HCT116 (cell line): ENCODE data around the gene LPAR5. TPM values are rescaled to one million over a fixed set of nuclear protein-coding genes. Genes with fewer than 3 reads are reported as not detected.

Experiments
- ATAC-seq: fragments of 200-7000 bp; cut with Tn5 transposase; 2 replicates; pipeline ENCODE4 v1.9.1; 2020; ENCODE audit warnings: mild to moderate bottlenecking, moderate library complexity
- BruUV-seq: library from RNA; stranded (reverse); fragments of 400-500 nt; replicated peaks from 2 replicates; lab custom pipeline; 2021; lab: Mats Ljungman, UMichigan
- CTCF ChIA-PET: fragments of 300-600 bp; sonication (Branson Sonifier 250); formaldehyde crosslinking; loops from one replicate; lab custom pipeline; 2021; ENCODE audit warnings: antibody characterized with exemption; lab: Charles Lee
- POLR2A ChIA-PET: fragments of 300-600, 350-600 bp; sonication (Branson Sonifier 250); formaldehyde crosslinking; loops from one replicate; lab custom pipeline; 2021; ENCODE audit warnings: antibody characterized with exemption; lab: Charles Lee
- RAD21 ChIA-PET, 2 experiments: fragments of 300-600 bp; sonication (Branson Sonifier 250); formaldehyde crosslinking; loops; one replicate each; lab custom pipeline; 2023; ENCODE audit warnings: low total read pairs in 2 of 2; ENCODE audit not compliant: uncharacterized antibody in 2 of 2, unreplicated experiment in 2 of 2, low non-redundant PET in 1 of 2; lab: Charles Lee
- DNase-seq: peaks from one replicate; pipeline ENCODE4 v3.0.0-alpha.2; 2010; ENCODE audit warnings: low read depth, low spot score
- H2AFZ ChIP-seq: fragments of 200-600 bp; shearing (Covaris generic), sonication (generic); 2 replicates; pipeline ENCODE4 v1.6.1; 2017; ENCODE audit warnings: low read depth, mixed run types, mixed read lengths, antibody characterized with exemption, low read length; ENCODE audit not compliant: poor library complexity, severe bottlenecking
- H3K27ac ChIP-seq: 2 replicates; pipeline ENCODE4 v1.5.1; 2012; ENCODE audit warnings: low read depth, low read length
- H3K27me3 ChIP-seq: fragments of 200-600 bp; sonication (generic); 2 replicates; pipeline ENCODE4 v1.6.1; 2016; ENCODE audit warnings: mixed run types, low read length, mixed read lengths; ENCODE audit not compliant: insufficient read depth
- H3K36me3 ChIP-seq, 2 experiments: fragments of 200-500 bp in 1 of 2; fragments of 200-600 bp in 1 of 2; sonication (Bioruptor generic) in 1 of 2; sonication (generic) in 1 of 2; 2 replicates each; pipeline versions ENCODE4 v1.5.1 to v1.6.1; 2014 to 2016; ENCODE audit warnings: low read length in 2 of 2, inconsistent platforms in 1 of 2, mixed read lengths in 1 of 2, mixed run types in 1 of 2; ENCODE audit not compliant: insufficient read depth in 2 of 2, control insufficient read depth in 1 of 2
- H3K4me1 ChIP-seq, 2 experiments: fragments of 200-600 bp in 1 of 2; sonication (generic) in 1 of 2; 2 replicates each; pipeline versions ENCODE4 v1.5.1 to v1.6.1; 2012 to 2017; ENCODE audit warnings: low read length in 2 of 2, inconsistent platforms in 1 of 2, mild to moderate bottlenecking in 1 of 2, mixed read lengths in 1 of 2, mixed run types in 1 of 2, moderate library complexity in 1 of 2; ENCODE audit not compliant: insufficient read depth in 2 of 2, control insufficient read depth in 1 of 2
- H3K4me2 ChIP-seq: fragments of 200-600 bp; sonication (generic); 2 replicates; pipeline ENCODE4 v1.6.1; 2017; ENCODE audit warnings: mixed run types, low read length, mixed read lengths
- H3K4me3 ChIP-seq, 2 experiments: fragments of 200-600 bp in 1 of 2; sonication (generic) in 1 of 2; replicated peaks in 1 of 2; 2 replicates each; pipeline ENCODE4 v1.5.1; 2011 to 2016; ENCODE audit warnings: low read length in 2 of 2, control low read depth in 1 of 2, low read depth in 1 of 2, mild to moderate bottlenecking in 1 of 2, mixed read lengths in 1 of 2, mixed run types in 1 of 2
- H3K79me2 ChIP-seq: fragments of 200-600 bp; sonication (generic); 2 replicates; pipeline ENCODE4 v1.6.1; 2017; ENCODE audit warnings: mild to moderate bottlenecking, mixed run types, low read length, moderate library complexity, mixed read lengths; ENCODE audit not compliant: insufficient read depth
- H3K9ac ChIP-seq: fragments of 200-600 bp; sonication (generic); 2 replicates; pipeline ENCODE4 v1.6.1; 2016; ENCODE audit warnings: low read length, mixed read lengths
- H3K9me2 ChIP-seq: fragments of 200-600 bp; sonication (generic), shearing (Covaris generic); 2 replicates; pipeline ENCODE4 v1.6.1; 2017; ENCODE audit warnings: mixed run types, mild to moderate bottlenecking, moderate library complexity; ENCODE audit not compliant: insufficient read depth
- H3K9me3 ChIP-seq, 2 experiments: fragments of 200-500 bp in 1 of 2; fragments of 200-600 bp in 1 of 2; sonication (Bioruptor generic) in 1 of 2; sonication (generic) in 1 of 2; 2 replicates each; pipeline ENCODE4 v1.6.1; 2014 to 2017; ENCODE audit warnings: low read length in 2 of 2, mixed read lengths in 2 of 2, inconsistent platforms in 1 of 2, low read depth in 1 of 2, mild to moderate bottlenecking in 1 of 2, mixed run types in 1 of 2, moderate library complexity in 1 of 2; ENCODE audit not compliant: control insufficient read depth in 1 of 2, insufficient read depth in 1 of 2
- H4K20me1 ChIP-seq: fragments of 200-600 bp; sonication (generic), shearing (Covaris generic); 2 replicates; pipeline ENCODE4 v1.6.1; 2017; ENCODE audit warnings: mixed run types, mild to moderate bottlenecking, moderate library complexity; ENCODE audit not compliant: insufficient read depth
- CBX3 ChIP-seq: IDR thresholded peaks from 2 replicates; pipeline ENCODE4 v1.6.1; 2012; ENCODE audit warnings: low read depth
- CEBPB ChIP-seq: IDR thresholded peaks from 2 replicates; pipeline ENCODE4 v1.6.1; 2012; ENCODE audit warnings: low read depth
- EGR1 ChIP-seq: IDR thresholded peaks from 2 replicates; pipeline ENCODE4 v1.6.1; 2012; ENCODE audit warnings: low read depth
- ELF1 ChIP-seq: IDR thresholded peaks from 2 replicates; pipeline ENCODE4 v1.6.1; 2012; ENCODE audit warnings: low read depth, borderline replicate concordance
- EZH2 ChIP-seq: fragments of 200-600 bp; sonication (generic); IDR thresholded peaks from 2 replicates; pipeline ENCODE4 v1.6.1; 2017; ENCODE audit warnings: antibody characterized with exemption, mixed run types
- EZH2phosphoT487 ChIP-seq: fragments of 200-600 bp; IDR thresholded peaks from 2 replicates; pipeline ENCODE4 v1.6.1; 2018; ENCODE audit warnings: antibody characterized with exemption, borderline replicate concordance
- JUND ChIP-seq: IDR thresholded peaks from 2 replicates; pipeline ENCODE4 v1.6.1; 2012
- MAX ChIP-seq: IDR thresholded peaks from 2 replicates; pipeline ENCODE4 v1.6.1; 2012
- POLR2A ChIP-seq: IDR thresholded peaks from 2 replicates; pipeline ENCODE4 v1.7.0; 2011; ENCODE audit warnings: borderline replicate concordance; ENCODE audit not compliant: insufficient read depth, insufficient read length; ENCODE audit errors: extremely low read depth
- POLR2AphosphoS5 ChIP-seq: IDR thresholded peaks from 2 replicates; pipeline ENCODE4 v1.6.1; 2011; ENCODE audit warnings: mild to moderate bottlenecking, low read depth, low read length, moderate library complexity
- RAD21 ChIP-seq: IDR thresholded peaks from 2 replicates; pipeline ENCODE4 v1.6.1; 2012; ENCODE audit warnings: low read depth, mild to moderate bottlenecking
- REST ChIP-seq: IDR thresholded peaks from 2 replicates; pipeline ENCODE4 v1.6.1; 2012; ENCODE audit warnings: low read depth
- SP1 ChIP-seq: IDR thresholded peaks from 2 replicates; pipeline ENCODE4 v1.6.1; 2012; ENCODE audit warnings: low read depth
- YY1 ChIP-seq: IDR thresholded peaks from 2 replicates; pipeline ENCODE4 v1.6.1; 2011; ENCODE audit warnings: low read length, low read depth, moderate library complexity, mild to moderate bottlenecking; ENCODE audit not compliant: insufficient replicate concordance; ENCODE audit errors: extremely low read depth
- ZBTB33 ChIP-seq: IDR thresholded peaks from 2 replicates; pipeline ENCODE4 v1.6.1; 2011; ENCODE audit warnings: mild to moderate bottlenecking, low read length, moderate library complexity; ENCODE audit not compliant: insufficient replicate concordance; ENCODE audit errors: extremely low read depth
- ZFX ChIP-seq: fragments of 450-650 bp; IDR thresholded peaks from 2 replicates; pipeline ENCODE4 v1.6.1; 2017
- ZNF274 ChIP-seq: fragments of 200-500 bp; sonication (Bioruptor generic); IDR thresholded peaks from 2 replicates; pipeline ENCODE4 v1.6.1; 2014; ENCODE audit warnings: mild to moderate bottlenecking, low read depth, low read length, inconsistent platforms
- intact Hi-C: fragments of 100-400 bp; cut with micrococcal nuclease; formaldehyde crosslinking; loops from 2 replicates; pipeline ENCODE4 v1.10.0; 2022
- total RNA-seq: library from RNA; stranded (reverse); gene quantifications from one replicate; pipeline ENCODE4 v1.2.1, GENCODE V29; 2021; ENCODE audit not compliant: unreplicated experiment
- TF ChIP-seq, protein P1 (sequence below), 3 experiments: fragments of 200-600 bp in 1 of 3; sonication (generic) in 1 of 3; IDR thresholded peaks in 2 of 3; conservative IDR thresholded peaks in 1 of 3; 2 replicates each; pipeline ENCODE4 v1.5.1; 2012 to 2017; ENCODE audit warnings: low read depth in 2 of 3, low read length in 2 of 3, antibody characterized with exemption in 1 of 3, borderline replicate concordance in 1 of 3, control low read depth in 1 of 3, mild to moderate bottlenecking in 1 of 3, mixed read lengths in 1 of 3, mixed run types in 1 of 3, moderate library complexity in 1 of 3; ENCODE audit not compliant: insufficient read depth in 1 of 3
- TF ChIP-seq, protein P2 (sequence below): IDR thresholded peaks from 2 replicates; pipeline ENCODE4 v1.6.1; 2012

LPAR5 gene
- total RNA-seq, 1 experiment from 2014 or later: 5.2 TPM

- H4K20me1 ChIP-seq: no peaks in the 10 kb centered on the region
- no TSS peak for BruUV-seq
- no peaks in the 10 kb centered on the region for H3K27me3 ChIP-seq
- no peak overlapping the region for H3K4me3 ChIP-seq
- TF ChIP-seq, protein P1, sequence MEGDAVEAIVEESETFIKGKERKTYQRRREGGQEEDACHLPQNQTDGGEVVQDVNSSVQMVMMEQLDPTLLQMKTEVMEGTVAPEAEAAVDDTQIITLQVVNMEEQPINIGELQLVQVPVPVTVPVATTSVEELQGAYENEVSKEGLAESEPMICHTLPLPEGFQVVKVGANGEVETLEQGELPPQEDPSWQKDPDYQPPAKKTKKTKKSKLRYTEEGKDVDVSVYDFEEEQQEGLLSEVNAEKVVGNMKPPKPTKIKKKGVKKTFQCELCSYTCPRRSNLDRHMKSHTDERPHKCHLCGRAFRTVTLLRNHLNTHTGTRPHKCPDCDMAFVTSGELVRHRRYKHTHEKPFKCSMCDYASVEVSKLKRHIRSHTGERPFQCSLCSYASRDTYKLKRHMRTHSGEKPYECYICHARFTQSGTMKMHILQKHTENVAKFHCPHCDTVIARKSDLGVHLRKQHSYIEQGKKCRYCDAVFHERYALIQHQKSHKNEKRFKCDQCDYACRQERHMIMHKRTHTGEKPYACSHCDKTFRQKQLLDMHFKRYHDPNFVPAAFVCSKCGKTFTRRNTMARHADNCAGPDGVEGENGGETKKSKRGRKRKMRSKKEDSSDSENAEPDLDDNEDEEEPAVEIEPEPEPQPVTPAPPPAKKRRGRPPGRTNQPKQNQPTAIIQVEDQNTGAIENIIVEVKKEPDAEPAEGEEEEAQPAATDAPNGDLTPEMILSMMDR (IDR thresholded peaks at IDR 0.05 in 2 of 3, conservative IDR thresholded peaks at IDR 0.05 in 1 of 3; ENCODE audit: borderline replicate concordance in 1 of 3, insufficient read depth in 1 of 3, low read depth in 2 of 3, low read length in 2 of 3): no peak
- TF ChIP-seq EZH2phosphoT487 (no peak), CBX3 (no peak), REST (no peak), ELF1 (no peak), RAD21 (no peak), EGR1 (no peak), SP1 (no peak), ZFX (no peak), POLR2AphosphoS5 (no peak), JUND (no peak), EZH2 (no peak), YY1 (no peak), ZNF274 (no peak), CEBPB (no peak), POLR2A (no peak), ZBTB33 (no peak), MAX (no peak)
- TF ChIP-seq, protein P2, sequence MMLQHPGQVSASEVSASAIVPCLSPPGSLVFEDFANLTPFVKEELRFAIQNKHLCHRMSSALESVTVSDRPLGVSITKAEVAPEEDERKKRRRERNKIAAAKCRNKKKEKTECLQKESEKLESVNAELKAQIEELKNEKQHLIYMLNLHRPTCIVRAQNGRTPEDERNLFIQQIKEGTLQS: no peak
- H3K4me1 ChIP-seq: peaks cover 10 to 14% of the 10 kb centered on the region in 2 experiments; a peak in 3 of 4 replicates
- no peak overlapping the region for H2AFZ ChIP-seq
- no peaks in the 10 kb centered on the region for H3K9me3 ChIP-seq
- no peak overlapping the region for H3K9ac ChIP-seq
- CTCF ChIA-PET: interaction anchor here (2.0 to 2.2 kb wide), 2 partner anchors 18 kb away, joined by 10 to 11 read pairs; no protein-coding TSS in a partner anchor
- RAD21 ChIA-PET: interaction anchor here in 1 of 2 experiments (0.5 kb wide), 1 partner anchor 59 kb away, joined by 3 read pairs; no protein-coding TSS in a partner anchor
- ATAC-seq (no peak), DNase-seq (no peak)
- peaks cover 25 to 26% of the 10 kb centered on the region in 2 experiments for H3K36me3 ChIP-seq
- POLR2A ChIA-PET: no interaction called here
- no peaks in the 10 kb centered on the region for H3K9me2 ChIP-seq
- H3K4me2 ChIP-seq: no peak overlapping the region
- intact Hi-C loops: no loop called here
- H3K27ac ChIP-seq: no peak overlapping the region
- H3K79me2 ChIP-seq: peaks cover 6% of the 10 kb centered on the region
Observed at GRCh38 chr12:6666211-6666610, 30.5 kb upstream of the LPAR5 start.
